ENCODE measurements around the gene GSTM1.
"Not testable (repeated sequence)": the region's sequence is repeated elsewhere in the genome, so short reads cannot be mapped to it uniquely, and the experiment has no call there.

The GSTM1 gene

DNA sequence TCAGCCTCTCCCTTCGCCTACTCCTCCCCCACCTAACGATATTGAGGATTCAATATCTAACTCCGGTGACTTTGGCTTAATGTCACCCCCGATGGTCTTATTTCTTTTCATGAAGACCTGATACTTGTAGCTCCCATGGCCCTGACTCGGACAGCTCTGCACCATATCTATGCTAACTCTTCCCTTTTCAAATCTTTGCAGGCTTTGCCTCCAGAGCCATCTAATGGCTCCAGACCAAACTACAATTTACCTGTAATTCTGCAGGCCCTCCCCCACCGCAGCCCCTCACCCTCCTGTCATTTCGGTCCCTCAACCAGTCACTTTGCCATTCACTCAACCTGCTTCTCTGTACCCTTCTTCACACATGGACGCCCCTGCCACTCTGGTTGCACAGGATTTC is 16.6 kb downstream of the GSTM1 start:
- DNase-seq, result no peak

DNA sequence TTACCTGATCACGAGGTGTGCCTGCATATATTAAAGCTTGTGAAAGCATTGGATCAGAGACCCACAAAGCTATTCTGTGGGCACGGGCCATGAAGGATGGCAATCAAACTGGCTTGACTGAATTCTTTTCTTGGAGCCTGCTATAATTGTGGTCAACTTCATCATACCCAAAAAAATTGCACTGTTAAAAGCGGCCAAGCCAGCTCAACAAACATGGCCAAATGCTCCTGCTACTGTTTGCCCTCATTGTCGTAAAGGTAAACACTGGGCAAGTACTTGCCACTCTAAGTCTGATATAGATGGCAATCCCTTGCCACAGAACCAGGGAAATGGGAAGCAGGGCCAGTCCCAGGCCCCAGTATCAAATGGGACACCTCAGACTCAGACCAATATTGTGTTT is 17.8 kb downstream of the GSTM1 start:
- no peak for DNase-seq

DNA sequence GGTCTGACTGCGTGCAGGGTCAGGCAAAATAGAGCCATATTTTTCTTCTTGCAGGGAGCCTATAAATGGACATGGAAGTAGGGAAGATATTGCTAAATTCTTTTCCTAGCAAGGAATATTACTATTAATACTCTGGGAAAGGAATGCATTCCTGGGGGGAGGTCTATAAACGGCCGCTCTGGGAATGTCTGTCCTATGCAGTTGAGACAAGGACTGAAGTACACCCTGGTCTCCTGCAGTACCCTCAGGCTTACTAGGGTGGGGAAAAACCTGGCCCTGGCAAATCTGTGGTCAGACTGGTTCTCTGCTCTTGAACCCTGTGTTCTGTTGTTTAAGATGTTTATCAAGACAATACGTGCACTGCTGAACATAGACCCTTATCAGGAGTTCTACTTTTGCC is 21.3 kb downstream of the GSTM1 start:
- not testable (repeated sequence) for DNase-seq

DNA sequence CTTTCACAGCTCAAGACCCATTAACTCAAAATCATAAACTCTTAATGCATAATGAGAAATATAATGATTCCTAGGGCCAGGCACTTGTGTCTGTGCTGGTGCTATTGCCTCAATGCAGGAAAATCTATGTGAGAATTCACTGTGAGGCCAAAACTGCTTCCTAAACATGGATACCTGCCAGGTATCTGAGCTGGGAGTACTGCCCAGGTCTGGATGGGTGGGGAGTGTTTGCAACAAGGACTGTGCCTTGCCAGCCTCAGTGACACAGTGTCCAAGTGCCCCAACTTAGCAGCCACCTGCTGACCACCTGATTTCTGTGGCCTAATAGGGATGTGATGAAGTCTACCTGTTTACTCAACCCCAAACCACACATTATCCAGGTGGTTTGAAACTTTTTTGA is 22.2 kb downstream of the GSTM1 start:
- DNase-seq, result not testable (repeated sequence)

DNA sequence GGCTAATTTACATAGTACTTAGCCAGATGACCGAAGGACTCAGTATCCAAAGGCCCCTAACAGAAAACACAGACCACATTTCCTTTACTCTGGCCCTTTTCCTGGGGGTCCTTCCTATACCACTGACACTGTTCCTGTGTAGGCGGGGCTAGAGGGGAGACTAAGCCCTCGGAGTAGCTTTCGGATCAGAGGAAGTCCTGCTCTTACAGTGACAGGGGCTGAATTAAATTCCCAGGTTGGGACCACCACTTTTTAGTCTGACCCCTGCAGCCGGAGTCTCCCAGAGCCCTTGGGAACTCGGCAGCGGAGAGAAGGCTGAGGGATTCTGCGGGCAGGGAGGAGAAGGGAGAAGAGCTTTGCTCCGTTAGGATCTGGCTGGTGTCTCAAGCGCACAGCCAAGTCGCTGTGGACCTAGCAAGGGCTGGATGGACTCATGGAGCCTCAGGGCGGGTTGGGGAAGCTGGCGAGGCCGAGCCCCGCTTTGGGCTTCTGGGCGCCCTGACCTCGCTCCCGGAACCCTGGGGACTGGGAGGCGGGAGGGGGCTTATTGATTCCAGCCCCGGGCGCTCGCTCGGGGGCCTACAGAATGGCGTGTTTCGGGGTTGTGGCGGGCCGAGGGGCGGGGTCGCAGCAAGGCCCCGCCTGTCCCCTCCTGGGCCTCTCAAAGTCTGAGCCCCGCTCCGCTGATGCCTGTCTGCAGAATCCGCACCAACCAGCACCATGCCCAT is 24.1 kb downstream of the GSTM1 start, which contains the start of gene GSTM5:
TSS of gene GSTM5 (plus strand) at position 659 of the 728 bp plus-strand sequence. CDS start at position 721, 62 bp downstream.
- DNase-seq, result not testable (repeated sequence)

DNA sequence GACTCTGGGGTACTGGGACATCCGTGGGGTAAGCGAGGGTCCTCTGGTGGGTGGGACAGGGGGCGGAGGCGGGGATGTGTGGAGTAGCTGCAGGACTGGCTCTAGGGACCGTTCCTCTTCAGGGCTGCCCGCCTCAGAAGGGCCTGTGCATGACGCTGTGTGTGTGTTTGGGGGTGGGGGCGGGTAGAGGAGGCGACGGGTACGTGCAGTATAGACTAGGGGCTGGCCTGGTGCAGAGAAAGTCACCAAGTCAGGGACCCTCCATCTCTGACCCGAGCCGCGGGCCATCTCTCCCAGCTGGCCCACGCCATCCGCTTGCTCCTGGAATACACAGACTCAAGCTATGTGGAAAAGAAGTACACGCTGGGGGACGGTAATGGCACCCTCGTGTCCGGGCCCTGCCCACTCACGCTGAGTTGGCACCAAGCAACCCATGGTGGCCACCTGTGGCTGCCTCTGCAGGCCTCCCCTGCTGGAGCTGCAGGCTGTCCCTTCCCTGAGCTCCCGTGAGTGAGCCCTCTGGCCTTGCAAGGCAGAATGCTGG is 24.8 kb downstream of the GSTM1 start:
- DNase-seq, result no peak

DNA sequence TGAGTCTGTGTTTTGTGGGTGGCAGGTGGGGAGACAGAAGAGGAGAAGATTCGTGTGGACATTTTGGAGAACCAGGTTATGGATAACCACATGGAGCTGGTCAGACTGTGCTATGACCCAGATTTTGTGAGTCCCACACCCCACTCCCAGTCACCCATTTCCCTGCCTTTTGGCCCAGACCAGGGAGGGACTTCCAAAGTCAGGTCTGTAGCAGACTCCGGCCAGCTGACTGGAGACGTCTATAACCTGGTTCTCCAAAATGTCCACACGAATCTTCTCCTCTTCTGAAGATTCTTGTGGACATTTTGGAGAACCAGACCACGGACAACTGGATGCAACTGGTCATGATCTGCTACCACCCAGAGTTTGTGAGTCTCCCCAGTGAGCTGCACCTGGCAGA is 26.0 kb downstream of the GSTM1 start:
- DNase-seq, result no peak

DNA sequence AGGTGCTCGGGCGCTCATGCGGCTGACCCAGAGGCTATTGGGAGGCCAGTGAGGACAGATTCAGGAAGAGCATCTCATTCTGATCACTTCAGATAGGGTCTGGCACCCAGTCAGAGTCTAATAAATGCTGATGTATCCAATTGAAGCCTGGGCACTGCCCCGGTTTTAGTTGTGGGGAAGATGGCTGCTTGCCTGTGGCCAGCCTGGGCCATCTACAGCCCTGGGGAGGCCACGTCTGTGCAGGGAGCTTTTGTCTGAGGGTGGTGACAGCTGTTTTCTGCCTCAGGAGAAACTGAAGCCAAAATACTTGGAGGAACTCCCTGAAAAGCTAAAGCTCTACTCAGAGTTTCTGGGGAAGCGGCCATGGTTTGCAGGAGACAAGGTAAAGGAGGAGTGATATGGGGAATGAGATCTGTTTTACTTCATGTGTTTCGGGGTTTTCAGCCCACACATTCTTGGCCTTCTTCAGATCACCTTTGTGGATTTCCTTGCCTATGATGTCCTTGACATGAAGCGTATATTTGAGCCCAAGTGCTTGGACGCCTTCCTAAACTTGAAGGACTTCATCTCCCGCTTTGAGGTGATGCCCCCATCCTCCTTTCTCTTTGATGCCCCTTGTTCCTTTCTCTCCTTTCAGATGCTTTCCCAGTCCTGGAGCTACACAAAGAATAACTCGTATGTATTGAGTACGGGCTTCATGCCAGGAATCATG is 27.2 kb downstream of the GSTM1 start:
- no peak for DNase-seq

DNA sequence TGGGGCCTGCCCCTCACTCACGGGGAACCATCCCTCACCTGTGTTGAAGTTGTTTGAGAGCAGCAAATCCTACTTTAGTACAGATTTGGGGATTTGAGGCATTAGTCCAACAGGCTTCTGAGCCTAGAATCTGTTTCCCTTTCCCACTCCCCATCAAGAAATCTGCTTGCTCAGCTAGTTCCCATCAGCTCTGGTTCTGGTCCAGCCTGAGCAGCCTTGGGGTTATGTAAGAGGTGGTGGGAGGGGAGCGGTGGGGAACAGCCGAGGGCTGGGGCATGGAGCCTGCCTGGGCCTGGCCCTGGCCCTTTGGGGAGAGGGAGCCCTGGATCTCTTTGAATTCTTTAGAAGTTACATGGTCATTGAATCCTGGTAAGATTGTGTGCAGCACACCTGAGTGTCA is 28.5 kb downstream of the GSTM1 start:
- DNase-seq, result no peak

DNA sequence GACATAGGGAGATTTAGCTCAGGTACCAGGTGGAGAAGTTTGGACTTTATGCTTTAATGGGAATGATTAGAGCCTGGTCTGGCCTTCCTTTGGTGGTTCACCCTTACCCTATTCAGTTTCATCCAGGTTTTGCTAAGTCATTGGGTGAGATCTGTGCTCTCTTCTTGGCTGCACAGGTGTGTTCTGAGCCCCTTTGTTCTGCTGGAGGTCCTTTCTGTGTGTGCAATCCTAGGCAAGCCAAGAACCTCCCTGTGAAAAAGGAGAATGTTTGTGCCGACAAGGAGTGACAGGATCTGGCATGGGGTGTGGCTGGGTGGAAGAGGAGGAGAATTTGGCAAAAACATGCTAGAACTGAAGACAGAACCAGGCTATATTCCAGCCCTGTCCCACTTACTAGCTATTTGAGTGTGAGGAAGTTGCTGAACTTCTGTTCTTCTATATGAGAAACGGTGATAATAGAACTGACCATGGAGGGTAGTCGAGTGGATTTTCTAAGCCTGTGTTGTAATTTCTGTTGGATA is 29.0 kb downstream of the GSTM1 start:
- no peak for DNase-seq

DNA sequence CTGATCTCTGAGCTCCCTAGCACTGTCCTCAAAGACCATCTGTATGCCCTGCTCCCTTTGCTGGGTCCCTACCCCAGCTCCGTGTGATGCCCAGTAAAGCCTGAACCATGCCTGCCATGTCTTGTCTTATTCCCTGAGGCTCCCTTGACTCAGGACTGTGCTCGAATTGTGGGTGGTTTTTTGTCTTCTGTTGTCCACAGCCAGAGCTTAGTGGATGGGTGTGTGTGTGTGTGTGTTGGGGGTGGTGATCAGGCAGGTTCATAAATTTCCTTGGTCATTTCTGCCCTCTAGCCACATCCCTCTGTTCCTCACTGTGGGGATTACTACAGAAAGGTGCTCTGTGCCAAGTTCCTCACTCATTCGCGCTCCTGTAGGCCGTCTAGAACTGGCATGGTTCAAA is 30.1 kb downstream of the GSTM1 start:
- no peak for DNase-seq

DNA sequence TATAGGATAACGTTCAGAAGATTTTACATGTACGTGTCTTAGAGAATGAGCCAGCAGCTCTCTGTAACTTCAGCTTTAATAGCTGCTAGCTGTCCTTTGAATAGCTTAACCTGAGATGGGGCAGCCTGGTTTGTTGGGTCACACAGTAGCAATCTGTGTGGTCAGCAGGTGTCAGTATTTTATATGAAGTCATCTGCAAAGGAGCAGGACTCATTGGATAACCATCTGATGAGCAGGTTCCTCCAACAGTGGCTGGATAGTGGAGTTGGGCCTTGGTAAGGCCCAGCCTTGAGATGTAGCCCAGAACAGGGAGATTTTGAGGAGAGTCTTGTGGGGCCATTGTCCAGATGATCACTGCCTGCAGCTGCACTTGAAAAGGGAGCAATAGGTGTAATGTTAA is 30.9 kb downstream of the GSTM1 start:
- DNase-seq, result no peak

DNA sequence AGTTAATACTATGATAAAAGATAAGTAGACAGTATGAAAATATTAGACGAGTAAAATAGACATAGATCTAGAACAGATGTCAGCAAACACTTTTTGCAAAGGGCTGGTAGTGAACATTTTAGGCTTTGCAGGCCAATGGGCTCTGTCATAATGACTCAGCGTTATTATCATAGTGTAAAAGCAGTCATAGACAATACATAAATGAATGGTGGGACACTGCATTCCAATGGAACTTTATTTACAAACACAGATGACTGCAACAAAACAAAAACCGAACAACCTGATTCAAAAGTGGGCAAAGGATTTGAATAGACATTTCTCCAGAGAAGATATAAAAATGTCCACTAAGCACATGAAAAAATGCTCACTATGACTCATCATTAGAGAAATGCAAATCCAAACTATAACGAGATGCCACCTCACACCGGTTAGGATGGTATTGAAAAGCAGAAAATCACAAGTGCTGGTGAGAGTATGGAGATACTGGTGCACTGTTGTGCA is 31.8 kb downstream of the GSTM1 start:
- no peak for DNase-seq

DNA sequence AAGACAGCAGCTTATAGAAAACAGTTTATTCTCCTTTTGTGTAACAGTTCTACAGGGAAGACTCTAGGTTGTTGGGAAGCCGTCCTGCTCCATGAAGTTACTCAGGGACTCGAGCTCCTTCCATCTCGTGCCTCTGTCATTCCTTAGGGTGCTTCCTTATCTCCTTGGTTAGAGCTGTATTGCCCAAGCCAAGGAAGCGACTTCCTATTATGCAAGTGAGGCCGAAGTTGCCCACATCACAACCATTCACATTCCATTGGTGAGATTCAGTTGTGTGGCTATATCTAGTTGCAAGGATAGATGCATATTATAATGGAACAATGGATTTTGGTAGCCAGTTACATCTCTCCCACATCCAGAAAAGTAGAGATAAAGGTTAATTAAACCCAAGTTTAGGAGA is 33.4 kb downstream of the GSTM1 start:
- no peak for DNase-seq

DNA sequence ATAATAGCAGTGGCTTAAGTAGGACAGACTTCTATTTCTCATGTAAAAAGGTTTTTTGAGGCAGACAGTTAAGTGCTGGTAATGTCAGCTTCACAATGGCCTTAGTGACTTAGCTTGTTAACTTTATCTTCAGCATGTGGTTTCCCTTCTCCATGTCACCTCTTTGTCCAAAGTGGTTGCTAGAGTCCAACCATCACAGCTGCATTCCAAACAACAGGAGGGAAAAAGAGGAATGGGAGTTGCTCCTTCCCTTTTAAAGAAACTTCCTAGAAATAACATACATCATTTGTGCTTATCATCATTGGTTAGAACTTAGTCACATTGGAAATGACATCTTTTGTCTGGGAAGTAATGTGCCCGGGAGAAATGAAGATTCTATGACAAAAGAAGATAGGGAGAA is 34.4 kb downstream of the GSTM1 start:
- no peak for DNase-seq

DNA sequence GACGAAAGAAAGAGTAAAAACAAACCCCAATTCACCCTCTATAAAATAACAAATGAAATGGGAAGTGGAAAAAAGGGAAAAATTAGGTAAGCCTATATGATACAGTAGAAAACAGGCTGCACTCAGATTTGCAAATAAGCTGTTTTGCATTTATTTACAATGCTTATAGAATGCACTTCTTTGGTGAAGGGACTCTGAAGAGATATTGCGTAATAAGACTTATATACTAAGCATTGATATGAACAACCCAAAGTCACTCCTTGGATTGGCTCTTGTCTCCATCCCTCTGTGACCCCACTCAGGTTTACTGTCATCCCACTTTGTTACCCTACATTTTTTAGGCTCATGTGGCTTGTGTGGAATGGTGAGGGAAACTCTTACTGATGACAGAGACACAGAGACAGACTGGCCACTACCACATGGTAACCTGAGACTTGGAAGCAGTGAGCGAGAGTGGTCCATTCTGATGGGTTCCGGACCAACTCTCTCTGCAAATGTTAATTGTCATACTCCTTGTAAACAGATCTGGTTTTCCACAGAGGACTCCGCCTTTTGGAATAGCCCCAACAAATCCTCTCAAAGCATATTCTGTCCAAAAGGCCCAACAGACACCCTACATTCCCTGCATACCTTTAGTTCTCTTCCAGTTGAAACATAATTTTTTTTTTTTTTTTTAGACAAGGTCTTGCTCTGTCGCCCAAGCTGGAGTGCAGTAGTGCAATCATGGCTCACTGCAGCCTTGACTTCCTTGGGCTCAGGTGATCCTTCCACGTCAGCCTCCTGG is 35.5 kb downstream of the GSTM1 start:
- DNase-seq, result no peak

DNA sequence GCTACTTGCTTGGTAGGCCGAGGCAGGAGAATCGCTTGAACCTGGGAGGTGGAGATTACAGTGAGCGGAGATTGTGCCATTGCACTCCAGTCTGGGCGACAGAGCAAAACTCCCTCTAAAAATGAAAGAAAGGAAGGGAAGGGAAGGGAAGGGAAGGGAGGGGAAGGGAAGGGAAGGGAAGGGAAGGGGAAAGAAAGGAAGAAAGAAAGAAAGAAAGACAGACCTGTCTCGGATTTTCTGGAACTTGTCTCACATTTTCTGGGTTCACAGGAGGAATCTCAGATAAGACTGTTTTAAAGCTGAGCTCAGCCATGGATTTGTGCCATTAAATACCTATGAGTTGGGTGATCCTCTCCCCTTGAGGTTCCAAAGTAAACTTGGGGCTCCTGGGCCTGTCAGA is 37.3 kb downstream of the GSTM1 start:
- DNase-seq, result no peak

DNA sequence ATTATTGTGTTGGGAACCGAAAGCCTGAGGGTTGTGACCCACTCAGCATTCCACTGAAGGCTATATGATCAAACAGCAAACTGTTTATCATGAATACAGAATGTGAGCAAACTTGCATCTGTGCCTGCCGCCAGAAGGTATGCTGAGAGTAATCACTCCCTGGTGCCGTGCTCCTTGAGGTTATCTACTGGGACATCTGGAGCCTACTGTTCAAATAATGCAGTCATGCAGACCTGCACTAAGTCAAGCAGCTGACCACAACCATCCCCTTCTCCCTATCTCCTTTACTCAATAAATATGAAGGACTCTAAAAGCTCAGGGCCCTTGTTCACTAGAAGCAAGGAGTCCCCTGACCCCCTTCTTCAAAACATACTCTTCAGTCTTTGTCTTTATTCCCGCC is 37.9 kb downstream of the GSTM1 start:
- no peak for DNase-seq

DNA sequence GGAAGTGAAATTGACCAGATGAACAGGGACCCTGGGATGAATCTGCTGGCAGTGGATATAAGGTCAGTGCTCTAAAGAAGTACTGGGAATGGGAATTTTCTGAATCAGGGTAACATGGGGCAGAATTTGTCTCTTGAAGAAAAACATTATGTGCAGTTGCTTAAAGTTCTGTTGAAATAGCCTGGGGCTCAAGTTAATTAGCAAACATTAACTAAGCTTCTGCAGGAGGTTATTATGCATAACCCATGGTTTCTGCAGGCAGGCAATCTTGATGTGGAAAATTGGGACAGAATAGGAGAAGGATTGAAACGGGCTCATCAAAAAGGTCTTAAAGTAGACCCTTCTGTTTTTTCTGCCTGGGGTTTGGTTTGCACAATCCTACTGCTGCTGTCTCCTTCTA is 38.4 kb downstream of the GSTM1 start:
- DNase-seq, result no peak

DNA sequence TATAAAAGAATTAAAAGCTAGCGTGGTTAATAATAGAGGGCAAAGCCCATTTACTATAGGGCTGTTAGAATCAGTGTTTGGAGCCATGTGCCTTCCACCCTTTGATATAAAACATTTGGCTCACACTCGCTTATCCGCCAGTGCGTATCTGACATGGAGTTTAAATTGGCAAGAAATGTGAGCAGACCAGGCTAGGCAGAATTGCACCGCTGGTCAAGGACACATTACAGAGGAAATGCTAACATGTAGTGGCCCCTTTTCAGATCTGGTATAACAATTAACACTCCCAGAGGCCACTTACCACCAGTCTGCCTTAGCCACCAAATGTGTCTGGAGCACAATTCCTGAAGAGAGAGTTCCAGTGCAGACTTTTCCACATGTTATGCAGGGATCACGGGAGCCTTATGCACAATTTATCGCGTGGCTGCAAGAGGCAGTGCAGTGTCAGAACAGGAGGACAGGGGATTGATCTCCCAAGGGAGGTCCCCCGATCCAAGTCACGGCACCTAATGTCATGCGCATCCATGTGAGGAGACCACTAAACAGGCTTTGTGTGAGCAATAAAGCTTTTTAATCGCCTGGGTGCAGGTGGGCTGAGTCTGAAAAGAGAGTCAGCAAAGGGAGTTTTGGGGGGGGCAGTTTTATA is 39.2 kb downstream of the GSTM1 start:
- DNase-seq, result no peak

DNA sequence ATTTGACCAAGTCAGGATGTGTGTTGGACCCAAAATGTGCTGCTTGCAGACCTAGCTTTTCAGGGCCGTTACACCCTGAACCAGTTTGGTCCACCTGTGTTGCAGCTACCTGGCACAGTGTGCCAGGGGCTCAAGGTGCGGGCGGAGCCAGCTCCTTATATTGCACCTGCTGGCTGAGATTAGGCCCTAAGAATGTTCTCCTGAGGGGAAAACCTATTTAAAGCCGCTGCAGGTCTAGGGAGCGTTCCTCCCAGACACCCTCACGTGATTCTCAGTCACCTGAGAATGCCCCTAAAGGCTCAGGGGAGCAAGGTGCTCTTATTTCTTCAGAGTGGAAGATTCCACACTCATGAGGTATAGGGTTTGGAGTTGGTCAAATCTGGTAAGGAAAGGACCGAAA is 41.3 kb downstream of the GSTM1 start:
- DNase-seq, result no peak

DNA sequence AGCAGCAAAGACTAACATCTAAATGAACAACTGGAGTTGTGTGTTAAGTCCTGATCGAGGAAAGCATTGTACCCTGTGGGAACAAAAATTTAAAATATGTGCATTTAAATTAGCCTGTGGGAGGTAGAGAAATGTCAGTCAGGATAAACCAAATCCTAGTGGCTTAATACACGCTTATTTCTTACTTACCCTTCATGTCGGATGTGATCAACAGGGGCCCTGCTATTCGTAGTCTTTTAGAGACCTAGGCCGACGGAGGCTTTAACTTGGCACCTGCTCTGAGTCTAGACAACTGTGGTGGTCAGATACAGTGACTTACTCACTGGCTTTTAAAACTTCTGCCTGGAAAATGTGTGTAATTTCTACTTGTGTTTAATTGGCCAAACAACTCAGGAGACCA is 43.0 kb downstream of the GSTM1 start:
- DNase-seq, result no peak

Measured in NCI-H2081 (cell line).